Astrocyte (in vitro differentiated cells and primary cell): Measurements from ENCODE around the gene ERAP2. TPM values are rescaled to one million over a fixed set of nuclear protein-coding genes. Genes with fewer than 3 reads are reported as not detected.

Experiments used
- DNase-seq: peaks from one replicate; pipeline ENCODE4 v3.0.0-alpha.2; 2010; ENCODE audit warnings: low read depth
- FAIRE-seq: peaks from 2 replicates; lab custom pipeline; 2011; peaks lifted over from hg19 to GRCh38; lab: Jason Lieb, UNC
- H2AFZ ChIP-seq: 2 replicates; pipeline ENCODE4 v1.6.0; 2012; ENCODE audit warnings: low read depth, low read length, inconsistent platforms
- H3K27ac ChIP-seq: 2 replicates; pipeline ENCODE4 v1.5.1; 2011; ENCODE audit warnings: low read depth, low read length, inconsistent platforms
- H3K27me3 ChIP-seq: 2 replicates; pipeline ENCODE4 v1.6.0; 2011; ENCODE audit warnings: low read length, inconsistent platforms; ENCODE audit not compliant: insufficient read depth
- H3K36me3 ChIP-seq: 2 replicates; pipeline ENCODE4 v1.5.1; 2011; ENCODE audit warnings: low read length, inconsistent platforms; ENCODE audit not compliant: insufficient read depth
- H3K4me1 ChIP-seq: 2 replicates; pipeline ENCODE4 v1.5.1; 2011; ENCODE audit warnings: low read length, inconsistent platforms; ENCODE audit not compliant: insufficient read depth
- H3K4me2 ChIP-seq: 2 replicates; pipeline ENCODE4 v1.6.0; 2012; ENCODE audit warnings: low read length, inconsistent platforms
- H3K4me3 ChIP-seq: 2 replicates; pipeline ENCODE4 v1.5.1; 2011; ENCODE audit warnings: low read depth, mild to moderate bottlenecking, low read length, inconsistent platforms; ENCODE audit not compliant: insufficient read depth
- H3K79me2 ChIP-seq: 2 replicates; pipeline ENCODE4 v1.6.0; 2012; ENCODE audit warnings: mild to moderate bottlenecking, low read length, inconsistent platforms; ENCODE audit not compliant: insufficient read depth
- H3K9ac ChIP-seq: 2 replicates; pipeline ENCODE4 v1.6.0; 2012; ENCODE audit warnings: mild to moderate bottlenecking, low read length, inconsistent platforms
- H3K9me3 ChIP-seq: 2 replicates; pipeline ENCODE4 v1.5.1; 2012; ENCODE audit warnings: low read depth, mild to moderate bottlenecking, low read length, inconsistent platforms; ENCODE audit not compliant: insufficient read depth
- H4K20me1 ChIP-seq: 2 replicates; pipeline ENCODE4 v1.6.0; 2012; ENCODE audit warnings: low read length, inconsistent platforms; ENCODE audit not compliant: insufficient read depth
- H3K27ac Mint-ChIP-seq: one replicate; pipeline ENCODE4 v1.8.0; 2021; ENCODE audit warnings: mild to moderate bottlenecking, mixed read lengths; ENCODE audit not compliant: unreplicated experiment
- H3K27me3 Mint-ChIP-seq: one replicate; pipeline ENCODE4 v1.8.0; 2021; ENCODE audit warnings: low read depth, mixed read lengths; ENCODE audit not compliant: unreplicated experiment
- H3K36me3 Mint-ChIP-seq: one replicate; pipeline ENCODE4 v1.8.0; 2021; ENCODE audit warnings: low read depth, mixed read lengths; ENCODE audit not compliant: unreplicated experiment
- H3K4me1 Mint-ChIP-seq: one replicate; pipeline ENCODE4 v1.8.0; 2021; ENCODE audit warnings: low read depth, mixed read lengths; ENCODE audit not compliant: unreplicated experiment
- H3K4me3 Mint-ChIP-seq: one replicate; pipeline ENCODE4 v1.8.0; 2021; ENCODE audit warnings: mild to moderate bottlenecking, moderate library complexity, mixed read lengths; ENCODE audit not compliant: unreplicated experiment
- H3K9me3 Mint-ChIP-seq: one replicate; pipeline ENCODE4 v1.8.0; 2021; ENCODE audit warnings: mild to moderate bottlenecking, mixed read lengths; ENCODE audit not compliant: unreplicated experiment
- CTCF ChIP-seq: IDR thresholded peaks from 2 replicates; pipeline ENCODE4 v1.5.1; 2011; ENCODE audit warnings: low read depth, mild to moderate bottlenecking, inconsistent platforms, low read length, moderate library complexity; ENCODE audit not compliant: insufficient read depth
- EZH2 ChIP-seq: IDR thresholded peaks from 2 replicates; pipeline ENCODE4 v1.6.1; 2012; ENCODE audit warnings: mild to moderate bottlenecking, low read length, inconsistent platforms; ENCODE audit not compliant: insufficient read depth
- total RNA-seq: library from RNA; stranded (reverse); gene quantifications from 2 replicates; pipeline ENCODE4 v1.2.1, GENCODE V29; 2021

Gene ERAP2
- total RNA-seq, 1 donor from 2014 or later = 2.5 TPM

- Mint-ChIP-seq H3K36me3 (peaks cover 6% of the 10 kb centered on the region), H3K27ac (no peak overlapping the region), H3K4me3 (no peak overlapping the region), H3K4me1 (peaks cover 8% of the 10 kb centered on the region), H3K9me3 (no peaks in the 10 kb centered on the region), H3K27me3 (no peaks in the 10 kb centered on the region)
- Histone ChIP-seq H3K4me3 (no peak overlapping the region), H3K4me1 (peaks cover 11% of the 10 kb centered on the region), H3K27me3 (no peaks in the 10 kb centered on the region), H3K4me2 (no peak overlapping the region), H4K20me1 (no peaks in the 10 kb centered on the region), H3K27ac (no peak overlapping the region), H3K9ac (no peak overlapping the region), H2AFZ (no peak overlapping the region), H3K9me3 (no peaks in the 10 kb centered on the region), H3K36me3 (no peaks in the 10 kb centered on the region), H3K79me2 (no peaks in the 10 kb centered on the region)
- TF ChIP-seq CTCF = no peak
- TF ChIP-seq EZH2 = no peak
- DNase-seq (no peak), FAIRE-seq (no peak)
Observed at GRCh38 chr5:96896806-96897205, 20.5 kb downstream of the ERAP2 start.

- Histone ChIP-seq H3K27me3 (no peaks in the 10 kb centered on the region), H3K4me3 (no peak overlapping the region), H3K9ac (no peak overlapping the region), H4K20me1 (no peaks in the 10 kb centered on the region), H3K4me2 (no peak overlapping the region), H3K27ac (no peak overlapping the region), H3K36me3 (peaks cover 3% of the 10 kb centered on the region), H3K79me2 (no peaks in the 10 kb centered on the region), H2AFZ (no peak overlapping the region), H3K9me3 (no peaks in the 10 kb centered on the region), H3K4me1 (no peaks in the 10 kb centered on the region)
- Mint-ChIP-seq H3K4me3 (no peak overlapping the region), H3K27me3 (no peaks in the 10 kb centered on the region), H3K27ac (no peak overlapping the region), H3K4me1 (peaks cover 2% of the 10 kb centered on the region), H3K36me3 (peaks cover 6% of the 10 kb centered on the region), H3K9me3 (no peaks in the 10 kb centered on the region)
- no peak for TF ChIP-seq EZH2
- TF ChIP-seq CTCF = no peak
- FAIRE-seq (no peak), DNase-seq (no peak)
Observed at GRCh38 chr5:96901384-96901783, 25.1 kb downstream of the ERAP2 start.

GRCh38 chr5:96901841-96902240 is 25.5 kb downstream of the ERAP2 start:
- TF ChIP-seq CTCF (no peak), EZH2 (no peak)
- Mint-ChIP-seq H3K9me3 (no peaks in the 10 kb centered on the region), H3K4me3 (no peak overlapping the region), H3K4me1 (peaks cover 2% of the 10 kb centered on the region), H3K27ac (no peak overlapping the region), H3K27me3 (no peaks in the 10 kb centered on the region), H3K36me3 (peaks cover 6% of the 10 kb centered on the region)
- no peak overlapping the region for H2AFZ ChIP-seq
- no peaks in the 10 kb centered on the region for H4K20me1 ChIP-seq
- no peaks in the 10 kb centered on the region for H3K79me2 ChIP-seq
- H3K9me3 ChIP-seq = no peaks in the 10 kb centered on the region
- no peaks in the 10 kb centered on the region for H3K27me3 ChIP-seq
- H3K27ac ChIP-seq = no peak overlapping the region
- peaks cover 3% of the 10 kb centered on the region for H3K36me3 ChIP-seq
- H3K9ac ChIP-seq = no peak overlapping the region
- peak; percentile 5 for FAIRE-seq
- DNase-seq = no peak
- H3K4me2 ChIP-seq = no peak overlapping the region
- no peaks in the 10 kb centered on the region for H3K4me1 ChIP-seq
- H3K4me3 ChIP-seq = no peak overlapping the region
